HK-2 (cell line): ENCODE results near the gene ARHGEF39.
"Not testable (repeated sequence)": the region's sequence is repeated elsewhere in the genome, so short reads cannot be mapped to it uniquely, and the experiment has no call there.

ENCODE experiments used
- DNase-seq: peaks from one replicate; pipeline ENCODE4 v3.0.0-alpha.2; 2018; ENCODE audit not compliant: unreplicated experiment

The ARHGEF39 gene

DNA sequence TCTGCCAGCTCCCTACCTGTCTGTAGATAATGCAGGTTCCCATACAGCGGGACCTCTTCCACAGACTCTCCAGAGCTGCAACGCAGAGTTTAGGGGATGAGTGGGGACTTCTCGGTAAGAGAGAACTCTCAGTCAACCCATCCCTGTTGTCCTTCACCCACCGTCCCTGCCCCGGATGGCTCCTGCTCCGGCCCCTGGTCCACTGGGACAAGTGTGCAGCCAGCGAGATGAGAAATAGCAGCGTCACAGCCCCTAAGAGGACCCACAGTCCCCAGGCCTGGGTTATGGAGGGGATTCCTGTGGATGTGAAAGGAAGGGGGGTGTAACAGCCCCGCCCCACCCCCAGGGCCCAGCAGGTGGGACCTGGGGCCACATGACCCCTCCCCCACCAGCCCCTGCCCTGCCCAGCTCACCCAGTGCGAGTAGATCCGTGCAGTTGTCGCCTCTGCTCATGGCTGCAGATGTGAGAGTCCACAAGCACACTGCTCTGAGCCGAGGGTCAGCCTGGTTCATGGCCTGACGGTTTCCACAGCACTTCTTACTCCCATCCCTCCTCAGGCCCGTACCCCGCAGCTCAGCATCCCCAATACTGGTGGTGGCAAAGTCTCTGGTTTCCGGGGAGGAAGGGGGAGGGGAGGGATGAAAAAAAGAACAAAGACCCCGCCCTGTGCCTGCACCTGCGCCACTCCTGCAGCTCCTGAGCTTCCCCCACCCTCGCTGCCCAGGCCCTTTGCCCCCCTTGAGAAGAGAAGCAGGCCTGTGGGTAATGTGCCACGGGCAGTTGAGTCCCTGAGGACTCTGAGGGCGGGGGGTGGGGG lies 14.4 kb downstream of the ARHGEF39 start, which contains the start of gene SIT1:
Gene SIT1 (minus strand): TSS at position 591 of the 818 bp plus-strand sequence. CDS start 78 bp downstream, at position 513.
- no peak for DNase-seq

DNA sequence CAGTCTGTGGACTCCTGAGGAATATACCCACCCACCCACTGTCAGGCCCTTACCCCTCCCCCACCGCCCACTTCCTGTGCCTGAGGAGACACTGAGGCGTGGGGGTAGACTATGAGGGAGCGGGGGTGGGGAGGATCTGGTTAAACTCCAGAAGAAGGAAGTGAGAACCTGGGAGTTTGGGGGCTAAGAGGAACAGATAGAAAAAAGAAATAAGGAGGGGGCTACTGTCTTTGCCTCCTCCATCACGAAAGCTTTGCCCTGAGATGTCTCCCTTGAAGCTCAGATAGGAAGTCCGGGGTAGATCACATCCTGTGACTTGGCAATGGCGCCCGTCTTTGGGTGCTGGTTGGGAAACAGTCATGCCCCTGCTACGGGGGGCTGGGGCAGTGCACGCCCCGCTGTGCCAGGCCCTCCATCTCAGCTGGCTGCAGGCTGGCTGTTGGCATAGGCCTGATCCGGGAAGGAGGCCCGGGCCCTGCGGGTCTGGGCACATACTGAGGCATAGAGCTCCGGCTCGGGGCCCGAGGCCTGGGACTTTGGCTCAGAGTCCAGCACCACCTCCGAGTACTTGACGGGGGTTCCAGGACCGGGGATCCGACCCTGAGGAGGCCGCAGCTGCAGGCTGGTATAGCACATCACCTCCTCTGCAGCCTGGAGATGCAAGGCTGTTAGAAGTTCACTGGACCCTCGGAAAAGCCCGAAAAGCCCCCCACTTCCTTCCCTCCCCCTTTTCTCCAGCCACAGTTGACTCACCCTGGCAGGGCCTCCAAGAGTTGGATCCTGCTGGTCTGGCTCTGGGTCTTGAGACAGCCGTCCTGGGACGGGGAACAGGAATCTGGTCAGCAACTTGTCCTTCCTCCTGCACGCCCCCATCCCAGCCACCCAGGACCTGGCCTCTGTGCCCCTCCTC lies 15.3 kb downstream of the ARHGEF39 start:
- no peak for DNase-seq

DNA sequence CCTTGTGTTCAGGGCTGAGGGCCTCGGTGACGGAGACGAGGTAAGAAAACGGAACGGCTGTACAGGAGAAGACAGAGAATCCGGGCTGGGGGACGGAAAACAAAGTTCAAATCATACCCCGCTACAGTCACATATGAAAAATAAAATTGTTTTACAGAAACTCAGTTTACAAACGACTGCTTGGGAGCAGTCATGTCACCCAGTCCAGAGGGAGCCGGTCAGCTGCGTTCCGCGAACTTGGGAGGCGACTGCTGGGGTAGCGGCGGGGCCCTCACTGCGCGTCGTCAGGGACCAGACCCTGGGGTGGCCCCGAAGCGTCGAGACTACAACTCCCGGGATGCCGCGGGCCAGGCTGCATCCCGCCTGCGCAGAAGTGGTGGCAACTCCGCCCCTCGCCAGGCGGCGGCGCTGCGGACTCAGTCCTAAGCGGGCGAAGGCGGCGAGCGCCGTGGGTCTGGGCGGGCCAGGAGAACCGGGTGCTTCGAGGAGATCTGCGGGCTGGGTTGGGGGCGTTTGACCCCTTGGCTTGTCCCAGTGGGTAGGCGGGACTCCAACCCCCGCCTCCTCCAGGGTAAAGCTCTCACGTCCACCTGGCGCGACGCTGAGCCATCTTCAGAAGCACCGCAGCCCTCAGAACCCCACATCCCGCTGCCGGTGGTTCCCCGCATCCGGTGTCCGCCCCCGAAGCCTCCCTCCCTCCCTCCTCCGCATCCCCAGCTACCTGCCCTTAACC lies 18.3 kb downstream of the ARHGEF39 start:
- DNase-seq = peak; percentile 85

DNA sequence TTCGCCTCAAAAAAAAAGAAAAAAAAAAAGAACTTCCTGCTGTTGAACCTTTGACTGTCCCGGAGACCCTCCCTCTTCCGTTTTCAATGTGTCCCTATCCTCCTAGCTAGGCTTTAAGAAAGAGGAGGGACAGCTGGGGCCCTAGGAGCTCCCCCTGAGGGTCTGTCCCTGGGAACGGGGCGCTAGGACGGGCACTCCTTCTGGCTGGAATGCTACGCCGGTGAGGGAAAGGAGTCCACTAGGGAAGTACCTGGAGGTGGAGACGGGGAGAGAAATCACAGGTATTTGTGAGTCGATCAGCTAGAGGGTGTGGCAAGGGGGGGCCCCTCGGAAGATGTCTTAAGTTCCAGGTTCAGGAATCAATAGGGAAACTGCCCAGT lies 18.9 kb downstream of the ARHGEF39 start:
- peak; percentile 50 for DNase-seq

DNA sequence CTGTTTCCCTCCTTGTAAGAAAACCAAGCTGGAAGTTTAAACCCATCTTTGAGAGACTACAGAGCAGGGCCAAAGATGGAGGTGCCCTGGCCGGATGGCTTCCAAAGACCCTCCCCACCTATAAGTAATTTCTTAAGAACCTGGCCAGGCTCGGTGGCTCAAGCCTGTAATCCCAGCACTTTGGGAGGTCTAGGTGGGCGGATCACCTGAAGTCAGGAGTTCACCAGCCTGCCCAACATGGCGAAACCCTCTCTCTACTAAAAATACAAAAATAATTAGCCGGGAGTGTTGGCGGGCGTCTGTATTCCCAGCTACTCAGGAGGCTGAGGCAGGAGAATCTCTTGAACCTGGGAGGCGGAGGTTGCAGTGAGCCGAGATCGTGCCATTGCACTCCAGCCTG lies 19.3 kb downstream of the ARHGEF39 start:
- DNase-seq = not testable (repeated sequence)

DNA sequence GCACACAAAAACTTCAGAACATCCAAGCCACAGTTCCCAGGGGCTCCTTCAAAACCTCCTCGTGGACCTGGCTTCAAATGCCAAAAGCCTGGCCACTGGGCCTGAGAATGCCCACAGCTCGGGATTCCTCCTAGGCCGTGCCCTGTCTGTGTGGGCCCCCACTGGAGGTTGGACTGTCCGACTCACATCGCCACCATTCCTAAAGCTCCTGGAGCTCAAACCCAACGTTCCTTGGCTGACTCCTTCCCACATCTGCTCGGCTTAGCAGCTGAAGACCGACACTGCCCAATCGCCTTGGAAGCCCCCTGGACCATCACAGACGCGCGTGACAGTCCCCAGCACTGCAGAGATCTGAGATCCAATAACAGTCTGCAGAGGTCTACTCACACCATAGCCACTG lies 21.9 kb downstream of the ARHGEF39 start:
- DNase-seq = no peak

DNA sequence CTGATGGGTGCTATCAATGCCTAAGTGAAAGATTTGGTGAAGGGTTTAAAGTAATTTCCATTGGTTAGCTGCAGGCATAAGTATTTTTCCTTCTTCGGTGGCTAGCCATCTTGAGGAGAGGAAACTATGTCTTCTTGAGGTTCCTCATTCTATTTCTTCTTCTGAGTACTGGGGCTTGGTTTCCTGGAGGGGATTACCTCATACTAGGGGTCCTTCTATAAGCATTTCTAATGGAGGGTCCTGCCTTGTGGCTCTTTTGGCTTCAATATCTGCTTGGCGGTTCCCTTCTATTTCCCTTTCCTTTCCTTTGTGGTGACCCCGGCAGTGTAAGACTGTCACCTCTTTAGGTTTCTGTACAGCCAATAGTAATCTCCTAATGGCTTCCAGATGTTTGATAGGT lies 23.5 kb downstream of the ARHGEF39 start:
- not testable (repeated sequence) for DNase-seq

DNA sequence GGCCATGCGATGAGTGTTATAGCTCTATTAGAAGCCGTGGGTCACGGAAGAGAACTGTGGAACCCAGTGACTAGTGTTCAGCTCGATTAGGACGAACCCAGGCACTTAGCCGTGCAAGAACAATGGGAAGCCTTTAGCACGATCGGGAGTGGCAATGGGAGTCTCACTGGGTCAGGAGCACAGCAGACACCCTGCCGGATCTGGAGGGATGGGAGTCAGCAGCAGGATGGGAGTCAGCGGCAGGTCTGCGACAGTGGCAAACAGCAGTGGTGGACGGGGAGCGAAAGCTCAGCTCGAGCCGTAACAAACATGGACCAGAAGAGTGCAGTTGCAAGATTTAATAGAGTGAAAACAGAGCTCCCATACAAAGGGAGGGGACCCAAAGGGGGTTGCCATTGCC lies 24.6 kb downstream of the ARHGEF39 start:
- not testable (repeated sequence) for DNase-seq

DNA sequence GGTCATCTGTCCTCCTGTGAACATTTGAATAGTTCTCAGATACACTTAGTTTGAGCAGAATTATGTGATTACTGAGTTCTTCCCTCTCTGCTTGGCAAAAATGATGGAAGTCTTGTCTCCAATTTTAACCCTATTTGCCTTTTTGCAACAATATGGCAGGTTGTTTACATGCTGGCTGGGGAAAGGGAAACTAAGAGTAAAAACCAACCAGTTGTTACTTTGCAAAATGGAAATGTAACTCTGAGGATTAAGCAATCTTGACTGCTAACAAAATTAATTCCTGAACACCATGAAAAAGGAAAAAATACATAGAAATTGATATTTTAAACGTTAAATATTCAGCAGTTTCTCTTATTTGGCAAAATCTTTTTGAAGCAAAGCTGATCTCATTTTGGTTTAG lies 25.4 kb downstream of the ARHGEF39 start:
- DNase-seq = no peak

DNA sequence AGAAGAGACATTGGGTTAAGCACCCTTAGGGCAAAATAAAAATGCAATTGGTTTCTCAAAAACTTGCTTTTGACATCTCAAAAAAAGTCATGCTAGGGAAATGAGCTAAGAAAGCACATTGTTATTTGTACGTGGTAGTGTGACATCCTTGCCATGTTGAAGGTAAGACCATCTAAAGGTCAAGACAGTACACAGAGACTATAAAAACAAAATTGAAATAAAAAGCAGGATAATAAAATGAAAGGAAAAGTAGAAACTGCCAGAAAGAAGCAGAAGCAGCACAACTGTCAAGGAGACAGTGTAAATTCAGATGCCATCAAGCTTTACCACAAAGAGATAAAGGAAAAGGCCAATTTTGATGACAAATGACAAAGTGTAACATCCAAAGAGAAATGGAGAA lies 25.8 kb downstream of the ARHGEF39 start:
- not testable (repeated sequence) for DNase-seq

DNA sequence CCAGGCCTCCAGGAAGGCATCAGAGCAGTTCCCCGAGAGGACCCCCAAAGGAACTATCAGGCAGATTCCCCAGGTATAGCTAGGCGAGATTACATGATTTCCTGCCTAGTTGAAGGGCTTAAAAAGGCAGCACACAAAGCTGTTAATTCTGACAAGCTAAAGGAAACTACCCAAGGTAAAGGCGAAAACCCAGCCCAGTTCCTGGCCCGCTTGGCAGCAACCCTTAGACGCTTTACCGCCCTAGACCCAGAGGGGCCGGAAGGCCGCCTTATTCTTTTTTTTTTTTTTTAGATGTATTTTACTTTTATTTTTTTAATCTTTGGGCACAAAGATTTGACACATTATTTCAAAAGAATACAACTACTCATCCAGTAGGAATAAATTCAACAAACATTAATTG lies 26.2 kb downstream of the ARHGEF39 start:
- DNase-seq = not testable (repeated sequence)

DNA sequence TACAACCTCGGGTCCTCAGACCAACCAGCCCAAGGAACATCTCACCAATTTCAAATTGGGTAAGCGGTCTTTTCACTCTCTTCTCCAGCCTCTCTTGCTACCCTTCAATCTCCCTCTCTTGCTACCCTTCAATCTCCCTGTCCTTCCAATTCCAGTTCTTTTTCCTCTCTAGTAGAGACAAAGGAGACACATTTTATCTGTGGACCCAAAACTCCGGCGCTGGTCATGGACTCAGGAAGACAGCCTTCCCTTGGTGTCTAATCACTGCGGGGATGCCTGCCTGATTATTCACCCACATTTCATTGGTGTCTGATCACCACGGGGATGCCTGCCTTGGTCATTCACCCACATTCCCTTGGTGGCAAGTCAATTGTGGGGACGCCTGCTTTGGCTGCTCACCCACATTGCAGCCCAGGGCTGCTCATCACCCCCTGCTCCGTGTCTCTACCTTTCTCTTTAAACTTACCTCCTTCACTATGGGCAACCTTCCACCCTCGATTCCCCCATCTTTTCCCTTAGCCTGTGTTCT lies 27.5 kb downstream of the ARHGEF39 start:
- not testable (repeated sequence) for DNase-seq

DNA sequence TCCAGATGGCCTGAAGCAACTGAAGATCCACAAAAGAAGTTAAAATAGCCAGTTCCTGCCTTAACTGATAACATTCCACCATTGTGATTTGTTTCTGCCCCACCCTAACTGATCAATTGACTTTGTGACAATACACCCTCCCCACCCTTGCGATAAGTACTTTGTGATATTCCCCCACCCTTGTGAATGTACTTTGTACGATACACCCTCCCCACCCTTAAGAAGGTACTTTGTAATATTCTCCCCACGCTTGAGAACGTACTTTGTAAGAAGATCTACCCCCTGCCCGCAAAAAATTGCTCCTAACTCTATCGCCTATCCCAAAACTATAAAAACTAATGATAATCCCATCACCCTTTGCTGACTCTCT lies 28.1 kb downstream of the ARHGEF39 start:
- not testable (repeated sequence) for DNase-seq

DNA sequence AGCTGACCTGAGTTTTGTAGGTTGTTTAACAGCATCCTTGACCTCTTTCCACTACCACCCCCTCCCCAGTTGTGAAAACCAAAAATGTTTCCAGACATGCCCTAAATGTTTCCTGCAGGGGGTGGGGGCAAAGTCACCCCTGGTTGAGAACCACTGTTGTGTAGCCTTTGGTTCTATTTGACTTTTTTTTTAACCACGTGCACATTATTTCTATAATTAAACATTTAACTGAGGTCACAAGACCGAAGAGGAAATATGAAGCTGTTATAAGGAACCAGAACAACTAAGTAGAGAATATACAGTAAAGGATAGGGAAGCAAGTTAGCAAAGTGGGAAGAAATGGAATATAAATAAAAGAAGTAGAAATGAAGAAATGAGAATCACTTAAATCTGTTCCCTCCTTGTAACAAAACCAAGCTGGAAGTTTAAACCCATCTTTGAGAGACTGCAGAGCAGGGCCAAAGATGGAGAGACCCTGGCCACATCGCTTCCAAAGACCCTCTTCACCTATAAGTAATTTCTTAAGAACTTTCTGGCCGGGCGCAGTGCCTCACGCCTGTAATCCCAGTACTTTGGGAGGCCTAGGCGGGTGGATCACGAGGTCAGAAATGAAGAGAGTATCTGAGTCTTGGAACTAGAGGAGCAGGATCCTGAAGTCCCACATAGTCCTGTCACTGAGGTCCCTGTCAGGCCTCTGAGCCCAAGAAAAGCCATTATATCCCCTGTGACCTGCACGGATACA lies 28.7 kb downstream of the ARHGEF39 start:
- no peak for DNase-seq

DNA sequence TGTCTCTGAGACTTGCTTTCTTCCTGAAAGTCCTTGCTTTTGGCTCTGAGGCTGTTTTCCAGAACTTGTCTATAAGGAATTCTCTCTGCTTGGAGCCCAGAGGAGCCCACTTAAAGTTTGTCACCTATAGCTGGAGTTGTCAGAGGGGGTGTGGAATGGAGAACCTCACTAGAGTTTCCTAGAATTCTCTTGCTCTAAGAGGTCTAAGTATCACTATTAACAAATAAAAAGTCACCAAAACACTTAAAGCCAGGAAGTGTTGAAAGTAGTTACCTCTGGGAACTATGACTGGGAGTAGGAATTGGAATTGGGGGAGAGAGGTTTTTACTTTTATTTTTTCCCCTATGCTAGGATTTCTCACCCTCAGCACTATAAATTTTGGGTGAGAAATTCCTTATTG lies 29.3 kb downstream of the ARHGEF39 start:
- DNase-seq = no peak

DNA sequence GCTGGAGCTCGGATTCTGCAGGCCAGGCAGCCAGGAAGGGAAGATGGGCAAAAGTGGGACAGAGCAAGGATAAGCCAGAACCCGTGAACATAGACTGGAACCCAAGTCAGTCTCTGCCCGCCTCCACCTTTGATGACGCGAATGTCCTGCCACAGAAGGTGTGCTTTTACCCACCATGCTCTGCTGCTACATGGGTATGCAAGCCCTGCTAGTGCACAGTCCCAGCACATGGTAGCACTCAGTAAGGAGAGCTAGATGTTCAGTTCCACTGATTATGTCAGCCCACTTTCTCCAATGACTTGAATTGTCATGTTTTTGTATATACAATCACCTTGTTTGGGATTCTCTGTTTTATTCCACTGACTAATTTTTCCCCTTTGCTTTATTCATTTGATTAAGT lies 35.4 kb downstream of the ARHGEF39 start:
- no peak for DNase-seq

DNA sequence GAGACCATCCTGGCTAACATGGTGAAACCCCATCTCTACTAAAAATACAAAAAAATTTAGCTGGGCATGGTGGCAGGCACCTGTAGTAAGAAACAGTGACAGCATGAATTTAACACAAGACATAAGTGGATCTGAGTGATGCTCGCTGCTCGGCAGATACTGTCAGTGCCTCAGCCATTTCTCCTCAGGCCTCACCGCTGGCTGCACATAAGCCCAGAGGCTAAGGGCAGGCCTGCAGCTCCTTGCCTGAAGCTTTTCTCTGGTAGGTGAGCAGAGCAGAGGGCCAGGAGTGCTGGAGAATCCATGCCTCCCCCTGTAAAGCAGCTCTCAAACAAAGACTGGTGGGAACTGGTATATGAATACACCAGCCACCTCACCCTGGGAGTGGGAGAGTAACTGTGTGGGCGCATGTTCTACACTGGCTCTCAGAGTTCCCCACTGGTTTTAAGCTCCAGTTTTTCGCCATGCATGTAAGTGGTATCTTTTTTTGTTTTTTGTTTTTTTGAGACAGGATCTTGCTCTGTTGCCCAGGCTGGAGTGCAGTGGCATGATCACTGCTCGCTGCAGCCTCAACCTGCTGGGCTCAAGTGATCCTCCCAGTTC lies 36.5 kb downstream of the ARHGEF39 start:
- DNase-seq = no peak

DNA sequence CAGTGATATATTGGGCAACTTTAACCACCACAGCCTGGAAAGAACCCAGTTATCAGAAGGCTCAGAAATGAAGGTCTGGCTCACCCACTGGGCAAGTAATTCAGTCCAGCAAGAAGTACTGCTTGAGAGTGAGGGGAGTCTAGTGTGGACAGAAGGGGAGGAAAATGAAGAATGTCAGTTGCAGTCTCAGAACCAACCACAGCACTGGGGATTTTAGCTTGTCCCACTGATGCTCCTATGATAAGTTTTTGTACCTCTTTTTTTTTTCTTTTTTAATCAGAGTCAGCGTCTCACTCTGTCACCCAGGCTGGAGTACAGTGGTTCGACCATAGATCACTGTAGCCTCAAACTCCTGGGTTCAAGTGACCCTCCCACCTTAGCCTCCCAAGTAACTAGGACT lies 37.4 kb downstream of the ARHGEF39 start:
- no peak for DNase-seq

DNA sequence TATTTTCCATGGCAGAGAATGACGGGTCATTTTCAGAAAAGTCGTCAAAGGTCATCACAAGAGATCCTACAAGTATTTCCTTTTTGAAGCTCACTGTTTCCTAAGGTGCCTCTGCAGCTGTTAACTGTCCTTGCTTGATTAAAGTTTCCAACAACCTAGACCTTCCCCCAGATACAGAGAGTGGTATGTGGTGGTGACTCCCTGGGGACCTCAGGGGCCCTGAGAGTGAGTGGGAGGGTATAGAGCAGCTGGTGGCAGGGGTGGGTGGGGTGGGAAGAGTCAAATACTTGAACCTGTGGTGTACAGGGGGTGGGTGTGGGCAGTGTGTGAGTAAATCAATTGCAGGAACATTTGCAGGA lies 45.2 kb downstream of the ARHGEF39 start:
- no peak for DNase-seq

DNA sequence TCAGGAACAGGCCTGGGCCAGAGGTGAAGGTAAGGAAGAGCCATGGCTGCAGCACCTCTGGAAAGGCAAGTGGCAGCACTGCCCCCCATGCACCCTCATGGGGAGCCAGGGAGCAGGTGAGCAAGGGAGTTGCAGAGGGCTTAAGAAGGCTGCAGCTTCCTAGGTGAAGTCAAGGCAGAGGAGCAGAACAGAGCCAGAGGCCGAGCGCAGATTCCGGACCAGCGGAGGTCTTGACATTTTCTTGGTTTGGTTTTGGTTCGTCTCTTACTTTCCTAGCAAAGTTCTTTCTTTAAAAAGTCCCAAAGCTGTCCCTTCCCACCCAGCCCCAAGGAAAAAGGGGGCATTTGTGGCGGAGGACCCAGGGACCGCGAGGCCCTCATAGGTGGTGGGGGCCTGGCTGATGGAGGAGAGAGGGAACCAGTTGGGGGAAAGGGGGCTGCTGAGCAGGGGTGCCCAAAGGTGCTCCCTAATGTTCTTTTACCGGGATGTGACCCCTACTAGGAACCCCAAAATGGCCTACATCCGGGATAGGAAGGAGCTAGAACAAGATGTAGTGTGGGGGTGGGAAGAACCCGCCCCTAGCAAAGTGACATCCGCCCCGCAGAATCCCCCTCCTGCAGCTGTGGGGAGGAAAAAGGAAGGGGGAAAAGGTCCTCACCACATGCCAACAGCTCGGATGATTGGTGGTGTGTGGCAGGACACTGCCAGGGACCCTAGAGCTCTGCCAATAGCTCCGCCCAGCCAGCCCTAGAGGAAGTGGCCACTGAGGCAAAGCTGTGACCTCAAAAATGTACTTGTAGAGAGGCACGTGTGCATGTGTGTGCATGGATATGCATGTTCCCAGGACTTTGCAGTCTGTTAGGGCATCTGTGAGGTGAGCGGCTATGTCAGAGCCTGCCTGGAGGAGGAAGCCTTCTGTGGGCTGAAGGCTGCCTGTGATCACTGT lies 45.9 kb downstream of the ARHGEF39 start:
- DNase-seq = no peak
